Activated naive CD4-positive, alpha-beta T cell treated with anti-CD3 and anti-CD28 coated beads for 36 hours (primary cell): Measurements from ENCODE around the gene SMYD2. TPM values are rescaled to one million over a fixed set of nuclear protein-coding genes. Genes with fewer than 3 reads are reported as not detected.

Experiments used
- CTCF ChIA-PET: fragments of 350-600 bp; sonication (Branson Sonifier 250); formaldehyde crosslinking; loops from one replicate; lab custom pipeline; 2021; ENCODE audit warnings: antibody characterized with exemption; lab: Charles Lee
- DNase-seq: peaks from one replicate; pipeline ENCODE4 v3.0.0-alpha.2; 2020
- H3K27ac Mint-ChIP-seq: one replicate; pipeline ENCODE4 v1.8.0; 2021; ENCODE audit warnings: mild to moderate bottlenecking, mixed read lengths
- H3K27me3 Mint-ChIP-seq: one replicate; pipeline ENCODE4 v1.8.0; 2021; ENCODE audit warnings: low read depth, mixed read lengths
- H3K36me3 Mint-ChIP-seq: one replicate; pipeline ENCODE4 v1.8.0; 2021; ENCODE audit warnings: low read depth, mixed read lengths
- H3K4me1 Mint-ChIP-seq: one replicate; pipeline ENCODE4 v1.8.0; 2021; ENCODE audit warnings: low read depth, mixed read lengths
- H3K4me3 Mint-ChIP-seq: one replicate; pipeline ENCODE4 v1.8.0; 2021; ENCODE audit warnings: mild to moderate bottlenecking, moderate library complexity, mixed read lengths
- H3K9me3 Mint-ChIP-seq: one replicate; pipeline ENCODE4 v1.8.0; 2021; ENCODE audit warnings: mixed read lengths
- intact Hi-C: fragments of 100-400 bp; cut with micrococcal nuclease; formaldehyde crosslinking; loops from one replicate; pipeline ENCODE4 v1.15.1; 2023
- total RNA-seq, 2 experiments: library from RNA; stranded (reverse); gene quantifications; one replicate each; pipeline ENCODE4 v1.2.3, GENCODE V29; 2021

SMYD2 gene
- total RNA-seq, 2 experiments from 2014 or later, result 33.4 to 38.4 TPM

DNA sequence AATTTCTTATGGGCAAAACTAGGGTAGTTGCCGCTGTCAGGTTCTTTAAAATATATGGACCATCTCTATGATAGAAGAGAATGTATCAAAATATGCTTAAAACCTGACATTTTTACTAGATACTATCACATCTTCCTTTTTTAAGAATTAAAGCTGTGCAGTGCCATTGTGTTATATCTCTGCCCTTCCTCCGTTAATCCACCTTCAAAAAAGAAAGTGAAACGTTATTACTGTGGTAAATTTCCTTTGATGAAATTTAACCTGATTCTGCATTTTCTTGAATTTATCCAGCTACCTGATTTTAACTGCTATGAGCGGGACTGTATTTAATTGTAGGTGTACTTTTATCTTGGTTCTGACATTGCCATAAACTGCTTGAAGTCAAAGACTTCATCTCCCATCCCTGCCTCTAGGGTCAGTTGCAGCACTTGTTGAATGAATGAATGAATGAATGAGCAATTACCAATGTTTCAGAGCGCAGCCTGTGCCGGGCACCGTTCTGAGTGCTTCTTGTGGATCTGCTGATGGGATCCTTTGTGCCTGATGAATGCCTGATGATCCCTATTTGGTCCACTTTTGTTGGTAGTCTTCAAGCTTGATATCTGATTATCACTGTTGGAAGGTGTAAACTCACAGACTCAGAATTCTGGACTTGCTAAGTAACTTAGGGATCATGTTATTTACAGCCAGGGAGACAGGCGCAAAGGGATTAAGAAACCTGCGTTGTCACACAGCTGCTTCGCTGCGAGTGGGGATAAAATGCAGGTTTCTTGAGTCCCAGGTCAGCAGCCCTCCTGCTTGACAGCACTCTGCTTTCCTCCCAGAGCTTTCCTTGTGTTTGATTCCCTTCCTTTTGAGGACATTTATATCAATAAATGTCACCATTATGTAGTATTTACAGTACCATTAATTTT lies 30.1 kb downstream of the SMYD2 start:
- H3K27ac Mint-ChIP-seq, result no peak overlapping the region
- CTCF ChIA-PET, result interaction anchor here (0.9 to 3.1 kb wide), 3 partner anchors 17 to 49 kb away, joined by 3 to 17 read pairs (median 12); no protein-coding TSS in a partner anchor
- H3K27me3 Mint-ChIP-seq, result no peaks in the 10 kb centered on the region
- peak overlapping the region; percentile 10 for H3K4me3 Mint-ChIP-seq
- peaks cover 4% of the 10 kb centered on the region for H3K36me3 Mint-ChIP-seq
- DNase-seq, result no peak
- no peaks in the 10 kb centered on the region for H3K9me3 Mint-ChIP-seq
- peaks cover 30% of the 10 kb centered on the region for H3K4me1 Mint-ChIP-seq
- intact Hi-C loops, result loop anchor here (1.0 to 5.0 kb wide), 2 partner anchors 29 to 99 kb away; no protein-coding TSS in a partner anchor

DNA sequence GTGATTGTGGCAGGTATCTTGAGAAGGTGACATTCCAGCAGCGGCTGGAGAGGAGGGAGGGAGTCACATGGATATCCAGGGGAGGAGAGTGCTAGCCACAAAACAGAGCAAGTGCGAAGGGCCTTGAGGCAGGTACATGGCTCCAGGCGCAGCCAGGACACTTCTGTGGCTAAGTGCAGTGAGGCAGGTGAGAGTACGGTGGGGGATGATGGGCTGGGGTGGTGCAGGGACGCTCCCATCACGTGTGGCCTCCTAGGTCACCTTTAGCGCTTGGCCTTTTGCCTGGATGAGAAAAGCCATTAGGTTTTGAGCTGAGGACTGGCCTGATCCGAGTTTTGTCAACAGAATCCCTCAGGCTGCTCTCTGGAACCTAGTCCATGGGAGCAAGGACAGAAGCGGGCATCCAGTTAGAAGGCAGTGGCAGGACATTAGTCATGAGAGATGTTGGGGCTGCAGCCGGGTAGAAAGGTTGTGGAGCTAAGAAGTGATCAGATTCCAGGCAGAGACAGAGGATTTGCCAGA lies 31.6 kb downstream of the SMYD2 start:
- CTCF ChIA-PET, result interaction anchor here (1.0 to 3.1 kb wide), 3 partner anchors 16 to 51 kb away, joined by 3 to 17 read pairs (median 12); no protein-coding TSS in a partner anchor
- peak overlapping the region; percentile 6 for H3K27ac Mint-ChIP-seq

DNA sequence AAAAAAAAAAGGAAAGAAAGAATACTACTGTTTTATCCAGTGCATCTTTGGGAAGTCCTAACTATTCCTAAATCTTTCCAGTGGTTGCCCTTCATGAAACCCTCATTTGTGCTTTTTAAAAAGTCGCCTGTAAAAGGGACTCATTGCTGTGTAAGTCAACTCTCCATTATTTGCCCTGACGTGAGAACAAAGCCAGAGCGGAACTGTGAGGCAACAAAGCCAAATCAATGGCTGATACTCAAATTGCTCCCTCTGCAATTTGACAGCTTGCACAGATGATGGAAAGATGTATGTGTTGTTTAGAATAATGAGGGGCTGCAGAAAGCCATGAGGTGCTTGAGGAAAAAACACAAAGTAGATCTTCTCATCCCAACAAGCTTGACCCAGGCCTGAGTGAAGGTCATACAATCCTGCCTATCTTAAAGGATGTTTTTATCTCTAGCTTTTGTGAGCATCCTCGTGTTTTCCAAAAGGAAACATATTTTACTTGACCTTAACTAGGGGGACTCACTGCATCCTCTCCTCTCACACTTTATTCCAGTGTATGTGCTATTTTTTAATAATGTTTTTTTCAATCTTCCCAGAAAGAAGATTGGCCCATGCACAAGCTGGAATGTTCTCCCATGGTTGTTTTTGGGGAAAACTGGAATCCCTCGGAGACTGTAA lies 33.4 kb downstream of the SMYD2 start:
- Mint-ChIP-seq H3K27me3 (no peaks in the 10 kb centered on the region), H3K4me1 (peaks cover 19% of the 10 kb centered on the region), H3K27ac (no peak overlapping the region), H3K36me3 (peaks cover 10% of the 10 kb centered on the region), H3K9me3 (no peaks in the 10 kb centered on the region), H3K4me3 (no peak overlapping the region)
- CTCF ChIA-PET, result interaction anchor here (0.7 to 1.7 kb wide), 3 partner anchors 17 to 53 kb away, joined by 3 to 7 read pairs (median 3); no protein-coding TSS in a partner anchor
- no peak for DNase-seq
- intact Hi-C loops, result loop anchor here (5.0 kb wide), 1 partner anchor 102 kb away; no protein-coding TSS in a partner anchor

More for the DNA sequence above, 31.6 kb downstream of the SMYD2 start:
- Mint-ChIP-seq H3K27me3 (no peaks in the 10 kb centered on the region), H3K4me1 (peaks cover 31% of the 10 kb centered on the region), H3K36me3 (peaks cover 4% of the 10 kb centered on the region), H3K4me3 (no peak overlapping the region), H3K9me3 (no peaks in the 10 kb centered on the region)
- intact Hi-C loops, result loop anchor here (5.0 kb wide), 1 partner anchor 100 kb away; no protein-coding TSS in a partner anchor
- DNase-seq, result no peak

DNA sequence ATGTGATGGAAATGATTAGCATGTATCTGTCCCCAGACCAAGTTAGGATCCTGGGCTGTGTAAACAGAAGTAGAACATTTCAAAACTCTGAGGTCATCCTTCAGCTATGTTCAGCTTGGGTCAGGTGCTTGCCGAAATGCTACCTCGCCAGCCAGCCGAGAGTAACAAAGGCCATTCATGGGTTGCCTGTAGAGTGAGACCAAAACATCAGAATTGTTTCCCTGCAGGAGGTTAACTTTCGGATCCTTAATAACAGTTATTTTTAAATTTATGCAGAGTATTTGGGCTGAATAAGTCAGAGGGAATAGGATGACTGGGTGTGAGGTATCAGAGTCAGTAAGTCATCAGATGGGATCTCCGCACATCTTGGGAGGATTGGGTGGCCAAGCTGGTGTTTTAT lies 35.6 kb downstream of the SMYD2 start:
- H3K4me1 Mint-ChIP-seq, result peaks cover 2% of the 10 kb centered on the region
- H3K27me3 Mint-ChIP-seq, result no peaks in the 10 kb centered on the region
- intact Hi-C loops, result no loop called here
- CTCF ChIA-PET, result interaction anchor here (1.1 to 4.0 kb wide), 3 partner anchors 12 to 55 kb away, joined by 4 to 24 read pairs (median 18); no protein-coding TSS in a partner anchor
- H3K27ac Mint-ChIP-seq, result no peak overlapping the region
- peaks cover 17% of the 10 kb centered on the region for H3K36me3 Mint-ChIP-seq
- H3K9me3 Mint-ChIP-seq, result no peaks in the 10 kb centered on the region
- no peak overlapping the region for H3K4me3 Mint-ChIP-seq
- no peak for DNase-seq

DNA sequence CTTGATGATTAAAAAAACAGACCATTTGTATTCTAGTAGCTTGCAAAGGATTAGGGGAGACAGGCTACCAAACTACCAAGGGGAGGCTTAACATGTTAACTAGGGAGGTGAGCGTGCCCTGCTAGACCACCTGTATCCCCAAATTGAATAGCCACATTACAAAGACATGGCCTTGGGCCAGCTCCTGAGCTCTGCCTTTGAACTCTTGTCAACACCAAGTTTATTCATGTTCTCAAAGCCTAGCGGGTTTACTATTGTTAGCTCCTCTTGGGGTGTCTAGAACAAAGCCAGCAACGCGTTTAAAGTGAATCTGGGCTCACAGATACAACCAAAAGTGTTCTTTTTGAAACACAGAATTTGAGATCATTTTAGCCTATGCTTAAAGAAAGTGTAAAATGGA lies 36.3 kb downstream of the SMYD2 start:
- intact Hi-C loops, result no loop called here
- CTCF ChIA-PET, result interaction anchor here (1.1 to 4.0 kb wide), 4 partner anchors 11 to 56 kb away, joined by 4 to 24 read pairs (median 13); no protein-coding TSS in a partner anchor
- Mint-ChIP-seq H3K4me3 (no peak overlapping the region), H3K36me3 (peaks cover 20% of the 10 kb centered on the region), H3K9me3 (no peaks in the 10 kb centered on the region), H3K27ac (no peak overlapping the region), H3K4me1 (peaks cover 2% of the 10 kb centered on the region), H3K27me3 (no peaks in the 10 kb centered on the region)
- no peak for DNase-seq

DNA sequence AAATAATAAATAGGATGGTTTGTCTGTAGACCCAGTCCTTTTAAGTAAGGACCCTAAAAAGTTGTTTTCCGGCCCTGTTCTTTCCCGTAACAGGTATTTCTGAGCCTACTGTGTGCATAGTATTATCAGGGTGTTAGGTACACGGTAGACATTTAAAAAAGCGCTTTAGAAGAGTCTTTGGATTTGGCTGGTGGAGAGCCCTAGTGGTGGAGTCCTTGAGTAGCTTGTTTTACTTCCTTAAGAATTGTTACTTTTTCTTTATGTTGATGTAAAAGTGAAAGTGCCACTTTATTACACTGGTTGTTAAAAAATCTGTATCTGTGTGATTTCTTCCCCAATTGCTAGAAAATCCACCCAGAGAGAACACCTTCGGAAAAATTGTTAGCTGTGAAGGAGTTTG lies 36.8 kb downstream of the SMYD2 start:
- DNase-seq, result no peak
- Mint-ChIP-seq H3K4me1 (peaks cover 2% of the 10 kb centered on the region), H3K4me3 (no peak overlapping the region), H3K27me3 (no peaks in the 10 kb centered on the region), H3K36me3 (peaks cover 20% of the 10 kb centered on the region), H3K9me3 (no peaks in the 10 kb centered on the region), H3K27ac (no peak overlapping the region)
- intact Hi-C loops, result no loop called here
- CTCF ChIA-PET, result interaction anchor here (1.0 to 4.0 kb wide), 4 partner anchors 10 to 56 kb away, joined by 3 to 24 read pairs (median 13); no protein-coding TSS in a partner anchor

DNA sequence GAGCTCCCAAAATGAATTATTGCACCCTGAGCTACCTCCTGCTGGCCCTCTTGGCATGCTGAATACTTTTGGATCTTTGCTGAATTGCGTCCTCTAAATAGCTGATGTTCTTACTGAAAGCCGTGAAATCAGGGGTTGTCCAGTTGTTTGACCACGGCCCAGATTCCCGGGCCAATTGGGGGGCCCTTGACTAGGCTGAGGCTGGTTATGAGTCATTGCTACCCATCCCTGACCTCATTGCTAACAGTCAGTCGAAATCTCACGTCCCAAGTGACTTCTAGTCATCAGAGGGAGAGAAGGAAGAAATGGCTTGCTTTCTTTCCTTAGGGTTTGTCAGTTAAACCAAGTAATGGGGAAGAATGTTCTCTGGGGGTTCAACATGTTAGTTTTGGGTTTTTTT lies 37.4 kb downstream of the SMYD2 start:
- no peaks in the 10 kb centered on the region for H3K9me3 Mint-ChIP-seq
- peaks cover 2% of the 10 kb centered on the region for H3K4me1 Mint-ChIP-seq
- no peak overlapping the region for H3K4me3 Mint-ChIP-seq
- no peak for DNase-seq
- peaks cover 20% of the 10 kb centered on the region for H3K36me3 Mint-ChIP-seq
- CTCF ChIA-PET, result interaction anchor here (1.0 to 4.0 kb wide), 5 partner anchors 10 to 57 kb away, joined by 3 to 24 read pairs (median 8); no protein-coding TSS in a partner anchor
- no peaks in the 10 kb centered on the region for H3K27me3 Mint-ChIP-seq
- intact Hi-C loops, result no loop called here
- no peak overlapping the region for H3K27ac Mint-ChIP-seq

DNA sequence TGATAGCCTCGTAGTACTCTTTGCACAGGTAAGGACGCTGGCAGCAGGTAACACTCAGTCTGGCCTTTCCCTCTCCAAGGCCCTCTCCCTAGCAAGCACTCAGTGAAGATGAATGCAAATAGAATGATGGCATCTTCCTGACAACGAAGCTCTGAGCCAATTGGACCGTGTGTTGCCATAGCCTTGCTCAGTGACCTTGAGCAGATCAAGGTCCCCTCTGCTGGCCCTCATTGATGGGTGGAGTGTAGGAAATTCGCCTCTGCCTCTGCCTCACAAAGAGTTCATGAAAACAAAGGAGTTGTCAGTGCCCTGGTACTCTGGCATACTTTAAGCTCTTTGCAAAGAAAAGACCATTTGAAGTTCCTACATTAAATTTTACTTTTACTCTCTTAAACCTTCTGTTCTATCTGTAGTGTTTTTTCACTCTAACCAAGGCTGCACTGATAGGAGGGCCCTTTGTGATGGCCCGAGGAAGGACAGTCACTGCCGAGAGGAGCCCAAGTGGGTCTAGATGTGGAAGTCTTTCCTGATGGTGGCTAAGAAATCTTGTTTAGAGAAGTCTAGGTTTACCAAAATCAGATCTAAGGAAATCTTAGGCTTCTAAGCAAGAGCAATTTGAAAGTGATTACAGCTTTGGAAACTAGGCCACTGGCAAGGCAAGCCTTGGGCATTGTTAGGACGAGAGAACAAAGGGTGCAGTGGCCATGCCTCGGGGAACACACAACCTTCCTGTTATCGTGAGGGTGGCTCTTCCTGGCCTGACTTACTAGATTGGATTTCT lies 38.2 kb downstream of the SMYD2 start:
- H3K4me1 Mint-ChIP-seq, result peaks cover 2% of the 10 kb centered on the region
- no peaks in the 10 kb centered on the region for H3K27me3 Mint-ChIP-seq
- H3K36me3 Mint-ChIP-seq, result peaks cover 20% of the 10 kb centered on the region
- no peak overlapping the region for H3K27ac Mint-ChIP-seq
- no peak overlapping the region for H3K4me3 Mint-ChIP-seq
- CTCF ChIA-PET, result interaction anchor here (0.9 to 4.0 kb wide), 6 partner anchors 9 to 58 kb away, joined by 3 to 24 read pairs (median 7); no protein-coding TSS in a partner anchor
- no peak for DNase-seq
- intact Hi-C loops, result no loop called here
- no peaks in the 10 kb centered on the region for H3K9me3 Mint-ChIP-seq

DNA sequence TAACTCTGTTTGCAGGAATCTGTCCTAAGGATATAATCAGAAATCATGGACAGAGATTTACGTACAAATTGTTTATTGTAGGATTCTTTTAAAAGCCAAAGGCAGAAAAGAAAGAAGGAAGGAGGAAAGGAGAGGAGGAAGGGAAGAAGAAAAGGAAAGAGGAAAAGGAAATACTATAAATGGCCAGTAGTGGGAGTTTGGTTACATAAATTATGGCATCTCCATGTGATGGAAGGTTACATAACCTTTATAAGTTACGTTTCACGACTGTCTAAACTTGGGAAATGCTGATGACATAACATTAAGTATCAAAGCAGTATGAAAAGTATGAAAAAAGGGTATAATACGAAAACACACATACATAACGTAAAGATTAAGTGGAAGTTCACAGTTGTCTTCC lies 39.0 kb downstream of the SMYD2 start:
- no peaks in the 10 kb centered on the region for H3K9me3 Mint-ChIP-seq

DNA sequence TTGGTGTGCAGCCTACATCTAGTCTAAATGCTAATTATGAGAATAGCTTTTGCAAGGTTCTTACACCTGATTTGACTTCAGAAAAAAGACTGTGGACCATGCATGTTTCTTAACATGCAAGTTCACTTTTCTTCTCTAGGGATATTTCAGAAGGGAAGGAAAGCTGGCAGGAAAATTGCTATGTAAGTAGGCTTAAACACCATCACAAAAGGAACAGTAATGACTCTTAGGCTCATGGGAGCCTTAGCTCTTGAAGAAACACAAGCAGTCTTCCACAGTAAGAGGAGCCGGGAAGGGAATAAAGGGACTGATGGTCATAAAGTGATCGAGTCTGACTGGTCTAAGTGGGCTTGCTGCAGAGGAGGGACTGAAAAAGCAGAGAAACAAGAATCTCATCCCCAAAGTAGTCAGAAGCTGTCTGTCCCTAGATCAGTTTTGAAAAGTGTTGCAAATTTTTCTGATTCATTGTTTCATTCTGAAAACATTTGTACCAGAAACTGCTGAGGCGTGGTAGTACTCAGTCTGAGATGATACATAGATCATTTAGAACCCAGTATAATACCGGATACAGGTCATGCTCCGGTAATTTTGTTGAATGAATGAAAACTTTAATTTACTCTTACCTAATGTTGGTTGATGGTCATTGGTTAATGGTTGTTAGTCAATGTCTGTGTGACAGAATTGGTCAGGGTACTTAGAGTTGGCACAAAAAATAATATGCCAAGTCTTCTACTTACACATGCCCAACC lies 40.9 kb downstream of the SMYD2 start:
- H3K27ac Mint-ChIP-seq, result no peak overlapping the region

More for the DNA sequence above, 39.0 kb downstream of the SMYD2 start:
- no peak overlapping the region for H3K27ac Mint-ChIP-seq
- peaks cover 23% of the 10 kb centered on the region for H3K36me3 Mint-ChIP-seq
- intact Hi-C loops, result no loop called here
- H3K4me3 Mint-ChIP-seq, result no peak overlapping the region
- DNase-seq, result no peak
- no peaks in the 10 kb centered on the region for H3K27me3 Mint-ChIP-seq
- H3K4me1 Mint-ChIP-seq, result peaks cover 2% of the 10 kb centered on the region
- CTCF ChIA-PET, result interaction anchor here (0.9 to 2.9 kb wide), 2 partner anchors 13 to 58 kb away, joined by 3 to 18 read pairs; no protein-coding TSS in a partner anchor

More for the DNA sequence above, 40.9 kb downstream of the SMYD2 start:
- Mint-ChIP-seq H3K27me3 (no peaks in the 10 kb centered on the region), H3K36me3 (peaks cover 22% of the 10 kb centered on the region), H3K4me1 (no peaks in the 10 kb centered on the region), H3K9me3 (no peaks in the 10 kb centered on the region), H3K4me3 (no peak overlapping the region)
- no peak for DNase-seq
- CTCF ChIA-PET, result interaction anchor here (1.9 to 2.9 kb wide), 2 partner anchors 11 to 60 kb away, joined by 12 to 18 read pairs; no protein-coding TSS in a partner anchor
- intact Hi-C loops, result no loop called here
